Osteoblast (primary cell): ENCODE results near the gene COL6A1. TPM values are rescaled to one million over a fixed set of nuclear protein-coding genes. Genes with fewer than 3 reads are reported as not detected.

Source experiments
- DNase-seq: peaks from one replicate; pipeline ENCODE4 v3.0.0; 2011; ENCODE audit warnings: low spot score, mixed read lengths; ENCODE audit not compliant: insufficient read length; ENCODE audit errors: missing footprints
- H2AFZ ChIP-seq: 2 replicates; pipeline ENCODE4 v1.6.0; 2011; ENCODE audit warnings: mild to moderate bottlenecking, low read length
- H3K27ac ChIP-seq: 2 replicates; pipeline ENCODE4 v1.5.1; 2011; ENCODE audit warnings: mild to moderate bottlenecking, low read depth, low read length, moderate library complexity
- H3K27me3 ChIP-seq: 2 replicates; pipeline ENCODE4 v1.6.0; 2012; ENCODE audit warnings: mild to moderate bottlenecking, control low read depth, inconsistent platforms, low read length, moderate library complexity; ENCODE audit not compliant: insufficient read depth
- H3K36me3 ChIP-seq: 2 replicates; pipeline ENCODE4 v1.5.1; 2011; ENCODE audit warnings: mild to moderate bottlenecking, low read length, control low read depth, moderate library complexity; ENCODE audit not compliant: insufficient read depth
- H3K4me1 ChIP-seq: 2 replicates; pipeline ENCODE4 v1.5.1; 2011; ENCODE audit warnings: mild to moderate bottlenecking, low read length, control low read depth, moderate library complexity; ENCODE audit not compliant: insufficient read depth
- H3K4me2 ChIP-seq: 2 replicates; pipeline ENCODE4 v1.6.0; 2011; ENCODE audit warnings: mild to moderate bottlenecking, low read length; ENCODE audit not compliant: insufficient read depth
- H3K4me3 ChIP-seq: fragments of 200-600 bp; sonication (generic); 3 replicates; pipeline ENCODE4 v1.5.1; 2012; ENCODE audit warnings: mild to moderate bottlenecking, low read length, inconsistent platforms; ENCODE audit not compliant: insufficient read depth
- H3K79me2 ChIP-seq: 2 replicates; pipeline ENCODE4 v1.6.0; 2012; ENCODE audit warnings: mild to moderate bottlenecking, low read length, control low read depth, inconsistent platforms; ENCODE audit not compliant: insufficient read depth
- H3K9me3 ChIP-seq: 2 replicates; pipeline ENCODE4 v1.5.1; 2011; ENCODE audit warnings: low read depth, low read length, control low read depth
- H4K20me1 ChIP-seq: 2 replicates; pipeline ENCODE4 v1.6.0; 2012; ENCODE audit warnings: mild to moderate bottlenecking, low read length, control low read depth; ENCODE audit not compliant: insufficient read depth
- CTCF ChIP-seq: IDR thresholded peaks from 2 replicates; pipeline ENCODE4 v1.5.1; 2011; ENCODE audit warnings: mild to moderate bottlenecking, low read depth, low read length, moderate library complexity; ENCODE audit errors: extremely low read depth
- total RNA-seq: library from RNA; depleted of rRNA; stranded (reverse); fragments of >200 nt; gene quantifications from 2 replicates; pipeline ENCODE4 v1.2.3, GENCODE V29; 2012

Gene COL6A1
- total RNA-seq, 1 donor = 1,612 TPM

DNA sequence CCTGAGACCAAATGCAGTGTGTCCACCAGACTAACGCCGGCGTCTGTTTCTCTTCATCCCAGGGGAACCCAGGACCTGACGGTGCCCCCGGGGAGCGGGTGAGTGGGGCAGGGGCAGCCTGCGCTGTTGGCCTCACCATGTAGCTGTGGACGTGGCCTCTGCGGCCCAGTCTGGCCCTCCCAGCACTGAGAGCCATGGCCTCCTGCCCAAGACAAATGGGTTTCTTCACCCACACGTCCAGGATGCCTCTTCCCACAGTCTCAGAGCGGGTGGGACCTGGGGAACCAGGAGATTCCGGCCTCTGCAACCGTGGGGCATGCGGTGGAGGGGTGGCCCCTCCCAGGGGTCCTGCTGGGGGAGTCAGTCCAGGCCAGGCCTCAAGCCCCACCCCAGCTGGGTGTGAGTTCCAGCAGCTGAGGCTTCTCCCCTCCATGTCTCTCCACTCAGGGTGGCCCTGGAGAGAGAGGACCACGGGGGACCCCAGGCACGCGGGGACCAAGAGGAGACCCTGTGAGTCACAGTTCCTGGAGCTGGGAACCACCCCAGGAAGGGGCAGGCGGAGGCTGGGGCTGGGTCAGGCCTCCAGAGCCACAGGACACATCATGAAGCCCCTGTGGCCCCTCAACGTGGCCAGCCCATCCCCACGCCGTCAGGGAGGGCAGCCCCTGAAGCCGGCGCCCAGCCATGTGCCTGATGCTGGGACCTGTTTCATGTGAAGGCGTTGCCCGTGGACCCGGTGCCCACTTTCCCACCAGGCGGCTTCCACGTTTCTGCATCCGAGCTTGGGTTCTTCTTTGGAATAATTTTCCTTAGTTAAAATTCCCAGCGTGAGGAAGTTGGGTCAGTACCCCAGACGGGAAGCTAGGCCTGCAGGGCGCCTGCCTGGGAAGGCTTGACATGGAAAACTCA lies 11.0 kb downstream of the COL6A1 start:
- H3K4me3 ChIP-seq = no peak overlapping the region
- peaks cover 86% of the 10 kb centered on the region for H3K79me2 ChIP-seq
- H3K27me3 ChIP-seq = no peaks in the 10 kb centered on the region
- peaks cover 22% of the 10 kb centered on the region for H4K20me1 ChIP-seq
- H3K9me3 ChIP-seq = no peaks in the 10 kb centered on the region
- H3K4me1 ChIP-seq = peaks cover 3% of the 10 kb centered on the region
- no peak overlapping the region for H2AFZ ChIP-seq
- no peak for TF ChIP-seq CTCF
- H3K4me2 ChIP-seq = no peak overlapping the region
- peak overlapping the region; percentile 68 for H3K27ac ChIP-seq
- DNase-seq = peak; percentile 87
- peaks cover 89% of the 10 kb centered on the region for H3K36me3 ChIP-seq

DNA sequence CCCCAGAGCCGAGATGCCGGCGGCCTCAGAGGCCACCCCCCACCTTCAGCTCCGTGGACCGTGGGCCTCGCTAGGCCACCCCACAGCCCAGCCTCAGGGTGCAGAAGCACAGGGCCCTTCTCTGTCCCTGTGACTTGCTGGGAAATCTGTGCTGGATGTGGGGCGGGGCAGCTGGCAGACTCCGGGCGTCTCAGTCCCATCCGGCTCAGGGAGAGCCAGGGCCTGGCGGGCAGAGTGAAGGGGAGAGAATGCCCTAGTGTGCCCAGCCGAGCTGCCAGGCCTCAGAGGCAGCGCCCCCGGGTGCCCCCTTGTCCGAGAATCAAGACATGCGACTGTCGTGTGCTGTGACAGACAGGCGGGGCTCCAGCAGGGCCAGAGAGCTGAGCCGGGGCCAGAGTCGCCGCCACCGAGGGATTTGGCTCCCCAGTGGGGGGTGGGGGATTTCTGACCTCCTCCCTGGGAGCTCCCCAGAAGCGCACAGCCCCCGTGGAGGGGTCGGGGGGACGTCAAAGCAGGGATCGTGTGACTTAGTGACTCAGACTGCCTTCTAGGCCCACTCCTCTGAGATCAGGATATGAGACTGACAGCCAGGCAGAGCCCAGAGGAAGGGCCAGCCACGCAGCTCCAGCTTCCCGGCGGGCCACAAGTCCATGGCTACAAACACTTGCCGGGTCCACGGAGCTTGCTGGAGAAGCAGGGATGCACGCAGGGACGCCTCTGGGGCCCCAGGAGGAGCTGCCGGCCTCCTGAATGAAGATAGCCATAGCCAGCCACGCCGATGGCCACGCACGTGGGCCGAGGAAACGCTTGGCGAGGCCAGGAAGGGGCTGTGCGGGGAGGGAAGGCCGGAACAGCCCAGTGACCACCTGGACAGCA lies 11.9 kb downstream of the COL6A1 start:
- Histone ChIP-seq H3K36me3 (peaks cover 97% of the 10 kb centered on the region), H3K4me2 (no peak overlapping the region), H3K4me1 (peaks cover 3% of the 10 kb centered on the region), H3K4me3 (no peak overlapping the region), H3K27me3 (no peaks in the 10 kb centered on the region), H3K9me3 (no peaks in the 10 kb centered on the region), H2AFZ (no peak overlapping the region), H3K27ac (peak overlapping the region; percentile 68), H4K20me1 (peaks cover 22% of the 10 kb centered on the region), H3K79me2 (peaks cover 86% of the 10 kb centered on the region)
- no peak for TF ChIP-seq CTCF
- peak; percentile 92 for DNase-seq

GRCh38 chr21:45994086-45994661 lies 12.6 kb downstream of the COL6A1 start:
- peaks cover 97% of the 10 kb centered on the region for H3K36me3 ChIP-seq
- no peak overlapping the region for H2AFZ ChIP-seq
- no peak overlapping the region for H3K4me2 ChIP-seq
- H3K4me3 ChIP-seq = no peak overlapping the region
- peaks cover 3% of the 10 kb centered on the region for H3K4me1 ChIP-seq
- H3K79me2 ChIP-seq = peaks cover 79% of the 10 kb centered on the region
- no peaks in the 10 kb centered on the region for H3K9me3 ChIP-seq
- peak overlapping the region; percentile 68 for H3K27ac ChIP-seq
- no peaks in the 10 kb centered on the region for H3K27me3 ChIP-seq
- H4K20me1 ChIP-seq = peaks cover 22% of the 10 kb centered on the region
- peak; percentile 95 for DNase-seq
- no peak for TF ChIP-seq CTCF
